GM18951 (cell line): Measurements from ENCODE around the gene RCBTB2.

Experiments
- POLR2A ChIP-seq: IDR thresholded peaks from 4 replicates; pipeline ENCODE4 v1.6.1; 2011; ENCODE audit warnings: mild to moderate bottlenecking; ENCODE audit not compliant: insufficient read length, insufficient read depth; ENCODE audit errors: extremely low read depth
- in situ Hi-C: fragments of 300-500 bp; cut with MboI; formaldehyde crosslinking; loops from one replicate; pipeline ENCODE4 v1.12.0; 2022; ENCODE audit warnings: low sequenced_read_pairs, mixed read lengths, inconsistent platforms; ENCODE audit not compliant: unreplicated experiment

The RCBTB2 gene

DNA sequence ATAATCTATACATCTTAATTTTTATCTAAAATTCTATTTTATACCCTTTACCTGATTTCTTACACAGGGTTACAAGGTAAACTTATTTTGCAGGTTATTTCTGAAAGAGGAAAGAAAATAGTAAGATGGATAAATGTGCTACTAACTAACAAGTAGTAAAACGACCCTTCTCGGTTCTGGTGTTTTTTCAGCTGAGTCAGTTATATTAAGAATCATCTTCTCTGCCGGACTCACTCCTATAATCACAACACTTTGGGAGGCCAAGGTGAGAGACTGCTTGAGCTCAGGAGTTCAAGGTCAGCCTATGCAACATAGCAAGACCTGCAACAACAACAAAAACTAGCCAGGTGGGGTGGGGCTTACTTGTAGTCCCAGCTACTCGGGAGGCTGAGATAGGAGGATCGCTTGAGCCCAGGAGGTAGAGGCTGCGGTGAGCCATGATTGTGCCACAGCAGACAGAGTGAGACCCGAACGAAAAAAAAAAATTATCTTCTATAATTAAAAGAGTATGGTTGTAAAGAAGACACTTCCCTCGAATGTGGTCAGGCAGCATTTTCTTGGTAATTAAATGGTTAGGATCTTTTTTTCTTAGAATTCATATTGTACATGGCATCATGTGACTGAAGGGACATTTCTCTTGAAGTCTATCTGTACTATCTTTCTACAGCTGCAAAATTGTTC is 27.9 kb upstream of the RCBTB2 start:
- in situ Hi-C loops = no loop called here
- no peak for TF ChIP-seq POLR2A

GRCh38 chr13:48559638-48560320 is 26.9 kb upstream of the RCBTB2 start:
- in situ Hi-C loops = no loop called here
- no peak for TF ChIP-seq POLR2A

DNA sequence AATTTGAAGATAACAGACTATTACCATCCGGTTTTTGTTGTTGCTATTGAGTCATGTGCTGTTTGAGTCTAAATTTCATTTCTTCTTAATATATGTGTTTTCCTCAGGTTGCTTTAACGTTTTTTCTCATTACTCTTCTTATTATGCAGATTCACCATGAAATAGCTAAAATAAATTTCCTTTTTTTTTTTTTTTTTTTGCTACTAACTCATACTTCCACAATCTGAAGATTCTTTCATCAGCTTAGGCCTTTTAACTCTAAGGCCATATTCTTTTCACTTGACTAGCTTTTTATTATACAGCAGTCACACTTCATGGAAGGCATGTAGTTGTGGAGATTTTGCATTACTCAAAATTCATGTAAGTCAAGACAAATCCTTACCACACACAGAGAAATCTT is 23.9 kb upstream of the RCBTB2 start:
- in situ Hi-C loops = no loop called here
- TF ChIP-seq POLR2A = no peak

- TF ChIP-seq POLR2A = no peak
- in situ Hi-C loops = no loop called here
Measured at GRCh38 chr13:48555441-48555840, 22.6 kb upstream of the RCBTB2 start.

GRCh38 chr13:48551329-48551728 is 18.4 kb upstream of the RCBTB2 start:
- TF ChIP-seq POLR2A = no peak
- in situ Hi-C loops = no loop called here

DNA sequence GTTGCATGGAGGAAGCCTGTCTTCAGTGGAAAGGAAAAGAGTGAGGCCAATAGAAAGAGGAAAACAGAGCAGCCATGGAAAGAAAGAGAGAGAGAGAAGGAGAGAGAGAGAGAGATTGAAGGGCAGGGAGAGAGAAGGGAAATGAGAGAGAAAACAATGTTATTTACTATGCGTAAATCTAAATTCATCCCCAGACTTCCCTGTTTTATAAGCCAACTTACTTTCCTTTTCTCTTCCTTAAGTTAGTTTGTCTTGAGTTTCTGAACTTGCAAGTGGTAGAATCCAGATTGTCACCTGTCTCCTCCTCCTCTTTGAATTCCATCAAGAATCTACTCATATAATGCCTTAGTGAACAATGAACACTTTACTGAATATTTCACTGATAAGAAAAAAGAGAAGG is 16.8 kb upstream of the RCBTB2 start:
- in situ Hi-C loops = no loop called here

DNA sequence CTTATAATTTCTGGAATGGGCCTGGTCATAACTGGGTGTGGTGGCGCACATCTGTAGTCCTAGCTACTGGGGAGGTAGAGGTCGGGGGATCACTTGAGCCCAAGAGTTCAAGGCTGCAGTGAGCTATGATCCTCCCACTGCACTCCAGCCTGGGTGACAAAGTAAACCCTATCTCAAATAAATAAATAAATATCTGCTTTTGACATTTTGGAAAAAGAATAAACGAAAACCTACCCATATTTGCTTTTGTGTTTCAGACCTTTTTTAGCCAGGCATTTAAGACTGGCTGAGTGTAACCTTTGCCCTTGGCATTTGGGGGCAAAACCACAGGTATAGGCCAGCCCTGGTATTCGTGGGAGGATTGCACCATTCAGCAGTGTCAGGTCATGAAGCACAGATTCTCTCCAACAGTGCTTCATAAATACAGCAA is 14.8 kb upstream of the RCBTB2 start:
- TF ChIP-seq POLR2A = no peak
- in situ Hi-C loops = no loop called here

More for the DNA sequence above, 16.8 kb upstream of the RCBTB2 start:
- TF ChIP-seq POLR2A = no peak

GRCh38 chr13:48545608-48546007 is 12.7 kb upstream of the RCBTB2 start:
- in situ Hi-C loops = no loop called here
- TF ChIP-seq POLR2A = no peak

DNA sequence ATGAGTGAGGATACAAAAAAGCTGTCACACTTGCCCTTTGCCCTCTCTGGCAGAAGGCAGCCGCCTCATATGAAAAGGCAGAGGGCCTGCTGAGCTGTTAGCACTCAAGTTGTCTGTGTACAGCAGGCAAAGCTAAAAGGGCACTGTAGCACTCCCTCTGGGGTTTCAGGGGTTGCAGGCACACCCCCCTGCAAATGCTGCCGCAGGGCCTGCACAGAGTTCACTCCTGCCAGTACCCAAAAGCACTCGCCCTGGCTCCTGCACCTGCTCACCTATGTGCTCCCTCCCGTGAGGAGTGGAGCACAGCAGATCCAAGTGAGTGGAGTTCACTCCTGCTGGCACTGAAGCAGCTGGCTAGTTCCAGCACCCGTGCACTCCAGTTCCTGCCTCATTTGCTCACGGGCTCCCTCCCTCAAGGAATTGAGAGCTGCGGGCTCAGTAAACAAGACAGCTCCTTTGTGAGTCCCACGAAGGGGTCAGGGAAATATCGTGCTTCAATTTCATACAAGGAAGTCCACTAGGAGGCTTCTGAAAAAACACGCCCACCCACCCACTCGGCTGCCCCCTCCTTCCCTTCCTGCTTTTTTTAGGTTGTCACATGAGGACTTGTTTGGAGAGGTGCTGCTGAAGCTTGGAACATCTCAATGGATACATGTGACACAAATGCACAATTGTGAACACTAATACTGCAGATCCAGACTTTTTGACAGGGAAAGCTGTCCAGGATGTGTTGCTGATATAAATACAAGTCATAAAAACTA is 9.9 kb upstream of the RCBTB2 start:
- in situ Hi-C loops = no loop called here
- TF ChIP-seq POLR2A = no peak

- in situ Hi-C loops = no loop called here
- TF ChIP-seq POLR2A = no peak
Measured at GRCh38 chr13:48542138-48542537, 9.3 kb upstream of the RCBTB2 start.

DNA sequence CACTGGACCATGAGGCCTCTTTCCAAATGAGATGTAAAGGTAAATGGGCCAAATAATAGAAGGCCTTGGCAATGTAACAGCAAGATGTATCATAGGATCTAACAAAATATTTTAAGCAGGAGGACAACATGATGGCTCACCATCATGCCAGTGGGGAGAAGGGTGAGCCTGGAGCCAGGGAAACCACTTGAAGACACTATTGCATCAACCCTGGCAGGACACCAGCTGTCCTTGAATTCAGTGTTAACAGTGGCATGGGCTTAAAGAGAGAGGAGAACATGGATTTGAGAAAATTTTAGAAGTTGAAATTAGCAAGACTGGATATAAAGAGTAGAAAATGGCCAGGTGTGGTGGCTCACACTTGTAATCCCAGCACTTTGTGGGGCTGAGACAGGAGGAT is 6.7 kb upstream of the RCBTB2 start:
- in situ Hi-C loops = no loop called here
- no peak for TF ChIP-seq POLR2A

DNA sequence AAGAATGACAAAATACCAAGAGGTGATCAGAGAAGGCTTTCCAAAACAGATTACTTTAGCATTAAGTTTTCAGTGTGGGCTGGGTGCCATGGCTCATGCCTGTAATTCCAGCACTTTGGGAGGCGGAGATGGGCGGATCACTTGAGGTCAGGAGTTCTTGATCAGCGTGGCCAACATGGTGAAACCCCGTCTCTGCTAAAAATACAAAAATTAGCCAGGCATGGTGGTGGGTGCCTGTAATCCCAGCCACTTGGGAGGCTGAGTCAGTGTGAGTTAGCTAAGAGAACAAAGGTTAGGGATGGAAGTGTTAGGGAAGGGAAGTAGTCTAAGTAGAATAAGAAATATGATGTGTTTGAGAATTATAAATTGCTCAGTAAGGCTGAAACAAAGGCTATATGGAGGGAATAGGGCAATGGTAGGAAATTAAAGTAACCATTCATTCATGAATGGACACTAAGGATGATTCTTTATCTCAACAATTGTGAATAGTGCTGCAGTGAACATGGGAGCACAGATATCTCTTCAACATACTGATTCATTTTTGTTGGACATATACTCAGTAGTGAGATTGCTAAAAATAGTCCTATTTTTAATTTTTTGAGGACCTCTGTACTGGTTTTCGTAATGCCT is 3.9 kb upstream of the RCBTB2 start:
- TF ChIP-seq POLR2A = no peak
- in situ Hi-C loops = no loop called here

GRCh38 chr13:48535766-48536165 is 2.9 kb upstream of the RCBTB2 start:
- no peak for TF ChIP-seq POLR2A
- in situ Hi-C loops = no loop called here
